Measurements from ENCODE around the gene STK11IP. TPM values are rescaled to one million over a fixed set of nuclear protein-coding genes. Genes with fewer than 3 reads are reported as not detected.
A peak's percentile ranks its signal among the peaks of the same experiment; 100 is the strongest.

The STK11IP gene
- total and polyA plus RNA-seq, 2 of the 4 experiments (the other 2 are of a cell fraction): 14.5 to 19.7 TPM

GRCh38 chr2:219578811-219579613 lies 18.6 kb upstream of the STK11IP start:
- Histone ChIP-seq H2BK20ac (ENCODE audit: low read depth, low read length) (no peak overlapping the region), H4K20me1 (ENCODE audit: insufficient read depth, low read length) (no peaks in the 10 kb centered on the region), H4K8ac (ENCODE audit: low read depth in 2 of 2, low read length in 2 of 2) (peak overlapping the region; percentile 11 to 60; a peak in 2 of 4 replicates), H3K27ac (ENCODE audit: insufficient read depth, low read length) (no peak overlapping the region), H3K4me1 (ENCODE audit: control insufficient read depth, insufficient read depth, low read length) (peaks cover 7% of the 10 kb centered on the region), H3K4ac (ENCODE audit: low read depth, low read length) (peak overlapping the region; percentile 29; the same call in 1 of the 2 replicates), H3K23ac (ENCODE audit: low read depth, low read length) (no peak overlapping the region), H3K56ac (ENCODE audit: extremely low read depth, insufficient read depth, low read length) (no peak overlapping the region), H2BK5ac (ENCODE audit: low read depth, low read length, poor library complexity, severe bottlenecking) (no peak overlapping the region), H2AK5ac (ENCODE audit: low read depth, low read length) (no peak overlapping the region), H4K91ac (ENCODE audit: insufficient read depth, low read depth, low read length) (no peak overlapping the region), H3K36me3 (ENCODE audit: control insufficient read depth, insufficient read depth, low read length) (no peaks in the 10 kb centered on the region), H2BK120ac (ENCODE audit: low read depth, low read length) (no peak overlapping the region), H4K5ac (ENCODE audit: low read depth, low read length) (peak overlapping the region; percentile 72; the same call in 1 of the 2 replicates), H3K4me2 (ENCODE audit: low read depth, low read length) (no peak overlapping the region), H3K9me1 (ENCODE audit: insufficient read depth, low read length) (no peaks in the 10 kb centered on the region; the same call in 1 of the 2 replicates), H3K9me3 (ENCODE audit: control insufficient read depth, insufficient read depth, low read length) (no peaks in the 10 kb centered on the region), H2BK15ac (ENCODE audit: low read depth, low read length) (no peak overlapping the region), H2AK9ac (replicated peaks; ENCODE audit: low read depth, low read length, poor library complexity) (no peak overlapping the region), H3K18ac (ENCODE audit: low read depth, low read length) (no peak overlapping the region), H3K4me3 (ENCODE audit: insufficient read depth, low read depth, low read length) (no peak overlapping the region), H3K27me3 (ENCODE audit: control insufficient read depth, insufficient read depth, low read length) (peaks cover 16% of the 10 kb centered on the region), H3K9ac (ENCODE audit: low read depth, low read length) (no peak overlapping the region), H3K14ac (replicated peaks; ENCODE audit: low read depth, low read length) (no peak overlapping the region), H3K79me1 (ENCODE audit: low read depth in 1 of 2, low read length in 2 of 2) (no peaks in the 10 kb centered on the region), H2AFZ (replicated peaks; ENCODE audit: low read length, poor library complexity) (peak overlapping the region; percentile 48)
- WGBS, 2 experiments (ENCODE audit: extremely low coverage in 2 of 2, insufficient read length in 1 of 2): 22% methylated on average over 3 of the region's 8 CpGs; no CpG with 5 or more reads in 1 of the 2 experiments
- ATAC-seq (ENCODE audit: low read depth) (peak; percentile 50; the same call in 1 of the 2 replicates), DNase-seq (peak; percentile 36)
- in situ Hi-C loops (cut with MboI; ENCODE audit: low sequenced_read_pairs) (no loop called here), intact Hi-C loops (cut with micrococcal nuclease) (no loop called here), dilution Hi-C loops (cut with HindIII; ENCODE audit: low sequenced_read_pairs, unreplicated experiment) (no loop called here)
- ChIA-PET POLR2A (ENCODE audit: unreplicated experiment) (no interaction called here), CTCF (no interaction called here)
- no peak for TF ChIP-seq USF2 (IDR thresholded peaks at IDR 0.05; ENCODE audit: low read depth, low read length)
- peak; percentile 78 for TF ChIP-seq CEBPB (IDR thresholded peaks at IDR 0.05; ENCODE audit: low read depth, low read length)
- no TSS peak for BruUV-seq (replicated peaks)

Data from IMR-90 (cell line).